HG02870 (cell line): Measurements from ENCODE around the gene FBXL13.
"Not testable (repeated sequence)": the region's sequence is repeated elsewhere in the genome, so short reads cannot be mapped to it uniquely, and the experiment has no call there.

Experiments
- ATAC-seq: cut with Tn5 transposase; IDR thresholded peaks from one replicate; pipeline ENCODE4 v1.9.1; 2021; ENCODE audit warnings: mild to moderate bottlenecking, moderate library complexity; ENCODE audit not compliant: unreplicated experiment

Gene FBXL13

GRCh38 chr7:102942868-102943267, 131.7 kb downstream of the FBXL13 start:
- ATAC-seq: no peak

GRCh38 chr7:102942181-102942866, 132.3 kb downstream of the FBXL13 start:
- no peak for ATAC-seq

DNA sequence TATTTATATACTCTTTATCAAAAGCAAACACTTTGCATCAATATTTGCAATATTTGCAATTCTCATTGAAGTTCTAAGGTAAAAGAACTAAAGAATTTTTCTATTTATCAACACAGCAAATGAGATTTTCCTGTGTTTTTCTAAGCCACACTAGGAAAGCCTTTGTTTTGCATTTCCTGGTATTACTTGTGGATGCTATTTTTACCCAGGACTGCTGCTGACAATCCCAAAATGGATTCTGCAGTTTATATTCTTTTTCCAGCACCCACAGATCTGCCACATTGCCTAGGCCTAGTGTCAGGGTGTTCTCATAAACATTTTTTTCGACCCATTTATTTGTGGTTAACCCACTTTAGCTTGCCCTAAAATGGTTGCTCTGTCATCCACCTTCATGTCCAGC, 135.9 kb downstream of the FBXL13 start:
- ATAC-seq: no peak

- ATAC-seq: no peak
These were observed 139.0 kb downstream of the FBXL13 start for GRCh38 chr7:102935450-102936115.

DNA sequence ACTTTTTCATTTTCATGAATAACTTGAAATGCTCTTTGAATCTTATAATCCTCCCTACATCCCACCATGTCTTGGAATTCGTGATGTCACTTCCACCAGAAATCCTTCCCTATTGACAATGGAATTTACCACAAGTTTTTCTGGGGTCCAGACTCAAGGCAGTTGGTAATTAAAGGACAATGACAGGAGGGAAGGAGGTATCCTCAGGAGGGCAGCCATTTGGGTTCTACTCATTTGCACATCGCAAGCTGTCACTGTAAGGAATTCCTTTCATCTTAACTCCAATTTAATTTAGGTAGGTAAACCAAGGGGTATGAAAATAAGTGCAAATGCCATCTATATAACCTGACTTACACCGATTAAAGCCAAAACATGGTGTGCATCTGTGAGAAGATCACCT, 139.9 kb downstream of the FBXL13 start:
- no peak for ATAC-seq

DNA sequence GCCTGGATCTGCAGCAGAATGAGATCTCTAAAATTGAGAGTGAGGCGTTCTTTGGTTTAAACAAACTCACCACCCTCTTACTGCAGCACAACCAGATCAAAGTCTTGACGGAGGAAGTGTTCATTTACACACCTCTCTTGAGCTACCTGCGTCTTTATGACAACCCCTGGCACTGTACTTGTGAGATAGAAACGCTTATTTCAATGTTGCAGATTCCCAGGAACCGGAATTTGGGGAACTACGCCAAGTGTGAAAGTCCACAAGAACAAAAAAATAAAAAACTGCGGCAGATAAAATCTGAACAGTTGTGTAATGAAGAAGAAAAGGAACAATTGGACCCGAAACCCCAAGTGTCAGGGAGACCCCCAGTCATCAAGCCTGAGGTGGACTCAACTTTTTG, 140.4 kb downstream of the FBXL13 start:
- ATAC-seq: no peak

DNA sequence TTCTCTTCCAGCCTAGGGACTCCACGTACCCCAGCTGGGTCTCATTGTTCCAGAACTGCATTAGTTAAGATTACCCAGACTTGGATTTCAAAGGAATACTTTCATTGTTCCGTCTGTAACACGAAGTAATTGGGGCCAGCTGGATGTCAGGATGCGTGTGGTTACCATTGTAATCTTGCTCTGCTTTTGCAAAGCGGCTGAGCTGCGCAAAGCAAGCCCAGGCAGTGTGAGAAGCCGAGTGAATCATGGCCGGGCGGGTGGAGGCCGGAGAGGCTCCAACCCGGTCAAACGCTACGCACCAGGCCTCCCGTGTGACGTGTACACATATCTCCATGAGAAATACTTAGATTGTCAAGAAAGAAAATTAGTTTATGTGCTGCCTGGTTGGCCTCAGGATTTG, 140.8 kb downstream of the FBXL13 start:
- ATAC-seq: no peak

DNA sequence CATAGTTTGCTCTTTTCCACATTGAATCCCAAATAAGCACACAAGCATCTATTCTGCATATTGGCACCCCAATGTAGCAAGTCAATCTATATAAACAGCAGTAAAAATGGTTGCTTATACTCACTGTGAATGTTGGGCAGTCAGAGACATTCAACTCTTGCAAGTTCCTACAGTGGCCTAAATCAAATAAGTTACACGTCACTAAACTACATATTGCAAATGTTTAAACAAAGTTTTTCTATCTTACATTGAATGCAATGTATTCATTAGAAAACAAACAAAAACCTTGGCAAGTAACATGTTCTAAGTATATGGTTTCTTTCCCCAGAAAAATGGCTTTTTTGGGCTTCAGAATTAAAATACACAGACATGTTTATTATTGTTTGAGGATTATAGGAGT, 142.8 kb downstream of the FBXL13 start:
- no peak for ATAC-seq

GRCh38 chr7:102927312-102927933, 147.2 kb downstream of the FBXL13 start:
- no peak for ATAC-seq

- ATAC-seq: no peak
These were observed 147.8 kb downstream of the FBXL13 start for GRCh38 chr7:102926783-102927140.

GRCh38 chr7:102925976-102926782, 148.4 kb downstream of the FBXL13 start:
- no peak for ATAC-seq

GRCh38 chr7:102918845-102919244, 155.8 kb downstream of the FBXL13 start:
- no peak for ATAC-seq

GRCh38 chr7:102917436-102918353, 156.9 kb downstream of the FBXL13 start:
- ATAC-seq: no peak

DNA sequence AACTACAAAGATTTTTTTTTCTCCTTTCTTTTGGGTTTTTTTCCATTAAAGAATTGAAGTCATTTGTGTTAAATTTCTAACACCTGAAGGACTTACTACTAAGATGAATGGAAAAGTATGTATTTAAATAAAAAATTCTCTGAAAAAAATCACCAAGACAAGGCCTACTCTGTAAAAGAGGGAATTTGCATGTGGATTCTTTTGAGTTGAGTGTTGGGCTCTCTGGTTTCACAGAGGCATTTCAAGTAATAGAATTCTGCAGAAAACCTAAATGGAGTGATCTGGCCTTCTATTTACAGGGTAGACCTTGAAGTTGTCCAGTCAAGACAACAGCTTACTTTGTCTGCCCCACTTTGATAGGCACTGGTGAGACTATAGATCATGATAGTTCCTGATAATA, 157.7 kb downstream of the FBXL13 start:
- ATAC-seq: no peak

GRCh38 chr7:102916426-102916825, 158.2 kb downstream of the FBXL13 start:
- no peak for ATAC-seq

DNA sequence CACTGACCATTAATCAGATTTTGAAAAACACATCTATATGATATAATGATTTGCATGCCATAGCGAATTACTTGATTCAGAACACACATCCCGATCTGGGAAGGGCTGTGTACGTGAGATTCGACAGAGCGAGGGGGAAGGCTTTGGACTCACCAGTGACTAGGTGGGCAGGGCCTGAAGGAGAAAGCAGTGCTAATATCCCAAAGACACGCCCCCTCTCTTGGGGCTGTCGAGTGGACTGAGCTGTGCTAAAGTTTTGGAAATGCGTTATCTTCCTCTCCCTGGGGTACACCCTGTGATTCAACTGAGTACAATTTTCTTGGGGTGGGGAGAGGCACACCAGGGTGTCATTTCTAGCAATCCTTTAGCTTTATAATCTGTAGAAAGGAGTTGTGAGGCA, 160.0 kb downstream of the FBXL13 start:
- ATAC-seq: no peak

DNA sequence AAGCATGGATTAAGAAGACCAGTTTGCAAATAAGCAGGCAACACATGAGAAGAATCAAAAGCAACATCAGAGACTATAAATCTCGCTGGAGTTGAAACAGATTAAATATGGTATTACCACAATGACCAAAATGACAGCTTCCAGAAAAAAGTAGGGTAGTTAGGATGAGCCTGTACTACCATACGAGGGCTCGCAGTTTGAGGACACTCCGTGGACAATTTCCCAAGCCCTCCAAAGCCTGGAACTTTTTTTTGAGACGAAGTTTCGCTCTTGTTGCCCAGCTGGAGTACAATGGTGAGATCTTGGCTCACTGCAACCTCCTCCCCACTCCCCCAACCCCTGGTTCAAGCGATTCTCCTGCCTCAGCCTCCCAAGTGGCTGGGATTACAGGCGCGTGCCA, 160.8 kb downstream of the FBXL13 start:
- no peak for ATAC-seq

GRCh38 chr7:102912742-102913141, 161.9 kb downstream of the FBXL13 start, which contains the start of gene LRRC17:
LRRC17 (plus strand) TSS chr7:102913000; CDS start chr7:102933914, 20,914 bp downstream.
- no peak for ATAC-seq

DNA sequence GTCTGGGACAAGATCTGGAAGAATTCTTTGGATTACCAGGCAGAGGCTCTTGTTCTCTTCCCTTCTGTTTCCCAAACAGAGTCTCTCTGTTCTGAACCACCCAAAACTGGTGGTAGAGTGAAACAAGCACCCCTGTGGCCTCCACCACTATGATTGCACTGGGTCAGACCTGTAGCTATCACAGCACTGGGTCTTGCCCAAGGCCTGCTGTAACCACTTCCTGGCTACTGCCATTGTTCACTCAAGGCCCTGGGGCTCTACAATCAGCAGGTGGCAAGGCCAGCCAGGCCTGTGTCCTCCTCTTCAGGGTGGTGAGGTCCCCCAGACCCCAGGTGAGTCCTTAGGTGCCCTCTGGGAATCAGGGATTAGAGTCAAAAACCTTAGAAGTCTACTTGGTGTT, 165.9 kb downstream of the FBXL13 start:
- no peak for ATAC-seq

DNA sequence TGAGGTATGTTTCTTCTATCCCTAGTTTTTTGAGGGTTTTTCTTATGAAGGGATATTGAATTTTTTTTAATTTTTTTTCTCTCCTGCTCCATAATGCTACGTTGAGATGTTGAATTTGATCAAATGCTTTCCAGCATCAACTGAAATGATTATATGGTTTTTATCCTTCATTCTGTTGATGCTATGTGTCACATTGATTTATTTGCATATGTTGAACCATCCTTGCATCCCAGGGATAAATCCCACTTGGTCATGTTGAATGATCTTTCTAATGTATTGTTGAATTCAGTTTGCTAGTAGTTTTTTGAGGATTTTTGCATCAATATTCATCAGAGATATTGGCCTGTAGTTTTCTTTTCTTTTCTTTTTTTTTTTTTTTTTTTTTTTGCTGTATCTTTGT, 171.0 kb downstream of the FBXL13 start:
- not testable (repeated sequence) for ATAC-seq
